Measurements from ENCODE around the gene PEMT.

The PEMT gene

DNA sequence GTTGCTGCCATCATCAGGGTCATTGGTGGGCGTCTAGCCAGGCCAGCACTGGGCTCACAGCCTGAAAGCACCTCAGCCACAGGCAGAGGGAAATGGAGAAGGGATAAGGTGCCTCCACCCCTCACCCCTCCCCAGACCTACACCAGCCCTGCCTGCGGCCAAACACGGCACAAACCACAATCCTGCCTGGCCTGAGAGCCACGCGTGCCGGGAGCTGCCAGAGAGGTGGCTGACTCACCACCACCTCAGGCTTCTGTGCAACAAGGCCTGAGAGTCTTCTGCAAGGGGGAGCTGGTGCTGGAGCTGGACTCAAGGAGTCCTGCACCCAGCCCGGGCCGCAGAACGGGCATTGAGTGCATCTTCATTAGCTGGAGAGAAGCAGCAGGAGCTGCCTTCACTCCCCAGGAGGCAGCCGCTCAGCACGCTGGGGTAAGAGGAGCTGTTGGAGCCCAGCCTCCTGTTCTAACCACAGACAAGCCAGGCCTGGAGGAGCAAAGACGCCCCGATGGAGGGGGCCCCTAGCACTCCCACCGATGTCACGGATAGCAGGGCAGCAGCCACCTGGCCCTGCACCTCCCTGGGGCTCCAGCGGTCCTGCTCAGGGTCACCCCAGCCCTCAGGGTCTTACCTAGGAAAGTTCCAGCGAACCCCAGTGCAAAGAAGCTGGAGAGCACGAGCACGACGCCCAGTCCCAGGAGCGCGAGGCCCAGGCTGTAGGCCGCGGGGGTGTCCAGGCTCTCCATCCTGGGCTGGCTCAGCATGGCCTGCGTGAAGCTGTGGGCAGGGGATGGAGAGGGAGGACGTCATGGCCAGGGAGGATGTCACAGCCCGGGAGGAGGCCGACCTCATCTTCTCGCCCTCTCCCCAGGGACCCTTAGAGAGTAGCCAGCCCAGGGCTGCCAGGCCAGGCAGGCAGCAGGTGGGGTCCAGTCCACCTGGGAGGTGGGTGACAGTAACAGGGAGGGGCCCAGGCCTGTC, 79.3 kb downstream of the PEMT start:
- no peak for DNase-seq

- DNase-seq: no peak
These were observed 80.2 kb downstream of the PEMT start for GRCh38 chr17:17511293-17511741.

DNA sequence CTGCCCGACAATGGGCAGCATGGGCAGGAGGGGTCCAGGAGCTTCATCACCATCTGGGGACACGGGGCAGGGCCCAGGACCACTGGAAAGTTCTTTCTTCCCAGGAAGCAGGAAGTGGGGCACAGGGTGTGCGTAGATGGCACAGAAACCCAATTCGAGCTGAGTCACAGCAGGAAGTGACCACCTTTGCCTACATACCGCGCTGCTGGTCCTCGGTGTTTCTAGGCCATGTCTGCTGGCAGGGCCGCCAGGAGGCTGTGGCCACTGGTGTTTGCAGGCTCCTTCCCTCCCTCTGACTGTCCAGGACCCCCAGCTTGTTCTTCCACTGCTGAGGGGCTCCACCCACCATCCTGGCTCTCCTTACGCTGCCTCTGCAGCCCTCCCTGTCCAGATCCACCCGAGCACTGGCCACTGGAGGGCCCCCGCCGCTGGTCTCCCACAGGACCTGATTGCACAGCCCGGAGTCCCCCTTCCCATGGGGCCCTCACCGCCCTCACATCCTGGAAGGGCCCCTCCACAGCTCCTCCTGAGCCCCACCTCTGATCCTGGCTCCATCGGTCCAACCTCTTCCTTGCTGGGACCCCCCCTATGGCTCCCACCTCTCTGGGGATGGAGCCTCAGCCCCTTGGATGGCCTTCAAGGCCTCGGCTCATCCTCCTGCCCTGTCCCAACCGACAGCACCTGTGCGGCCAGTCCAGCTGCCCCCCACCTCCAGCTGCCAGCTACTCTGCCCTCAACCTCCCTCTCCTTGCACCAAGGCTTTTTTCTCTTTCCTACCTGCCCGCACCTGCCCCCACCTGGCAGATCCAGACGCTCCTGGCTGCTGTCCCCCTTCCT, 80.8 kb downstream of the PEMT start:
- DNase-seq: no peak

DNA sequence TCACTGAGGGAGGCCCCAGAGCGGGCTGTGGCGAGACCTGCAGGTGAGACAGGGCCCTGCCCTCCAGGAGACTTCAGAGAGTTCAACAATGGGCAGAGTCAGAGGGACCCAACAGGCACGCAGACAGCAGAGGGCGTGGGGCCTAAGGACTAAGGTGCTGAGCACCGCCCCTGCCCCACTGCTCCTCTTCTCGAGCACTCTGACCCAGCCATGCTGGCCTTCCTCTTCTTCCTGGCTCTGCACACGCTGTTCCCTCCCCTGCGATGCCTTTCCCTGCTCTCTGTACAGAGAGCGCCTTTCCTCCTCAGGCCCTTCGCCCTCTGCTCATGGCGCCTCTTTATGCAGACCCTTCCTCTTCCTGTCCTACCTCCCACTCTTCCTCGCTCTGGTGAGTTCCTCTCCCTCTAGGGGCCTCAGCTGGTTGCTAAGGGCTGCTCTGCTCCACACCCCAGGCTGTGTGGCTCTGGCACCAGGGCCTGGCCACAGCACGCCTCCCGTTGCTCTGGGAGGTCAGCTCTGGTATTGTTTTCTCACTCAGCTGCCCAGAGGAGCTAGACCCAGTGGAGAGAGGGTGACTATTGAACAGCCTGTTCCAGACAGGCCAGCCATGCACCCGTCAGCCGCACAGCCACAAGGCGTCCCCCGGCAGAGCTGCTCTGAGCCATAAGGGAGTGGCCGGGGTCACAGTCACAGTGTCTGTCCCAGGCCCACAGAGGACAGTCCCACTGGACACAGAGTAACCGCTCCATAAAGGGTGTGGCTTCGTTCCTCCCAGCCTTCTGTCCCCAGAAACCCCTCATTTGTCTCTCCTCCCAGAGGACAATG, 81.7 kb downstream of the PEMT start:
- DNase-seq: no peak

- no peak for DNase-seq
These were observed 82.6 kb downstream of the PEMT start for GRCh38 chr17:17508646-17509591.

DNA sequence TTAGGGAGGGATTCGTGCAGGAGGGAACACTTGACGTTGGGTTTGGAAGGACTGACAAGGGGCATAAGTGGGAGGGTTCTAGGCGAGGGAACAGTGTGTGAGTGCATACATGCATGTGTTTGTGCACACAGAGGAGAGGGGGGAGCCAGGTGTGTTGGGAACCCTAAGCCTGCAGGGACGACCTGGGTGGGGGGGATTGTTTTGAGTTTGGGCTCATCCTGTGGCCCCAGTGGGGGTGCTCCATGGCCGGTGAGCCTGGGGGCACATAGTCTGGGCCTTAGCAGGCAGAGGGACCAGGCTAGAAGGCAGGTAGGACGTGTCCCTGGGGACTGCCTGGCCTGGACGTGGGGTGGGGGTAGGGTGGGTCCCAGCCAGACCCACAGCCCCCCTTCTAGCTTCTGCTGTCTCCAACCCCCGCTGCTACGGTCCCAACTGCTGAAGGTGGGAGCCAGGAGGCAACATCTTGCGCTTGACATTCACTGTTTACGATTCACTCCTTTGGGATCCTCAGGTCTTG, 83.4 kb downstream of the PEMT start:
- no peak for DNase-seq

DNA sequence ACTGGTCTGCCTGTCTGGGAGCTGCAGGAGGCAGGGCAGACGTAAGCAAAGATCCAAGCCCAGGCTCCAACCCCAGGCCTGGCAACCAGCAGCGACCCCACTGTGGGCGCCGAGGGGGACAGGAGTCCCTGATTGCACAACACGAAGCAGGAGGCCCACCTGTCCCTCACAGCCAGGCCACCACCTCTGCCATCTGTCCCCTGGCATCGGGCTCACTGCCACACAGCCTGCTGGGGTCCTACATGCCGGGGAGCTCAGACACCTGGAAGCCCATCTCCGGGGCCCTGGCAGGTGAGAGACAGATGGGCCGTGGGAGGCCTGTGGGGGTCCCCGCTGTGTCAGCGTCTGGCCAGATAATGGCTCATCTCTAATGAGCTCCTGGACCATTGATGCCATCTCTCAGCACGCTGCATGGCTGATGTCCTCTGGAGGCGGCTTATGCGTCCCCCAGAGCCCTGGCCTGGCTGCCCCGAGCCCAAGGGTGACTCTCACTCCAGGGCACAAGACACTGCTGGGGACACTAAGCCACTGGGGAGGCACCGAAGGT, 84.0 kb downstream of the PEMT start:
- no peak for DNase-seq

GRCh38 chr17:17506893-17507464, 84.5 kb downstream of the PEMT start:
- no peak for DNase-seq

DNA sequence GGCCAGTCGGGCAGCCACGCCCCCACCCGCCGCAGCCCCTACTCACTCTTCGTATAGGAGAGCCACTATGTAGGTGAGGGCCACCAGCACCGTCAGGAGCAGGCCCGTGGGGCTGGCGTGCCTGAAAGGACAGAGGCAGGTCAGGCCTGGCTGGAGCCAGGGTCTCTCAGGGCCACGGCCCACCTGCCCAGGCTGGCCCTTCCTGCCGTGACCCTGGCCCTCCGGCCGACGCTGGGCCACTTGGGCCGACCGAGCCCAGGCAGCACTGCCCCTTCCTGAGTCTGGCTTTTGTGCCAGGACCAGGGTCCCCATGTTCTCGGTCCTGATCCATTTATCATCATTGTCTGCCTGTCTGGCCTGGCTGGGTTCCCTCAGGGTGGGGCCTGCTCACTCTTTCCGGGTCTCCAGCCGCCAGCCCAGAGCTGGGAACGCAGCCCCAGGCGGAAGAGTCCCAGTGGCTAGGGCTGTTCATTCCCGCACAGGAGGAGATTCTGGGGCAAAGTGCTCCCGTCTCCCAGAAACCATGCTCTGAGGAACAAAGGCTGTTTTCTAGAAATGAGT, 85.2 kb downstream of the PEMT start:
- DNase-seq: no peak

DNA sequence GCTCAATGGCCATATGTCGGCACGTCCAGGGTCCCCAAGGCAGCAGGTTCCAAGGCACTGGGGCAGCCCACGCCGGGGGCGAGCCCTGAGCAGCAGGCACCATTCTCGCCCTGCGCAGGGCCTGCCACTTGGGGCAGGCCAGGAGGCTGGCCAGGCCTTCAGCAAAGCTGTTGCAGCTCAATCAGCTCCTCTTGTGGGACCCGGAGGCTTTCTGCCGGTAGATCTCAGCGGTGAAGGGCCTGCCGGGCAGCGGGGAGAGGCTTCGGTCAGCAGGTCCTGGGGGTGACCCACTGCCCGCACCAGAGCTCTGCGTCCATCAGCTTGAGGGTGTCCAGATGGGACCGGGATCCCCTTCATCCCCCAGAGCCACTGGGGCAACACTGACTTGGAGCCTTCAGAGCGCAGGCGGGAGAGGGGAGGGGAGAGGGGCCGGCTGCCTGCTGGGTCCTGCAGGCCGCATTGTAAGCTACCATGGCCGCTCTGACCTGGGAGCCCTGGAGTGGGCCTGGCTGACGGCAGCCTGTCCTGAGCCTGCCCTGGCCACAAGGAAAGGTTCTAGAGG, 85.8 kb downstream of the PEMT start:
- DNase-seq: no peak

DNA sequence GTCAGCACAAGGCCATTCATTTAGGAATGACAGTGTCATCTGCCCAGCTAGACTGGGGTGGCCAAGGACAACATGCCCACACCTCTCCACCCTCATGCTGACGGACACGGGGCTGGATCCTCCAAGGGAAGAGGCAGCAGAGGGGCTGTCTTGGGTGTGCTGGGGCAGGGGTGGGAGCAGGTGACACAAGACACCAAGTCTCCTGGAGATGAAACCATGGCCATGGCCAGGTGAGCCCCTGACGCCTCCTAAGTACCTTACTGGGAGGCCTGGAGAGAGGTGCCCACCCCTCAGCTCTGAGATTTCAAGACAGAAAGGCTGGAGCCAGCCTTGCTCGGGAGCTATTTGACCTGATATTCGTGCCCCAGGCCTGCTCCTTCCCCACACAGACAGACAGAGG, 86.4 kb downstream of the PEMT start:
- no peak for DNase-seq

GRCh38 chr17:17504341-17505140, 87.0 kb downstream of the PEMT start:
- DNase-seq: no peak

DNA sequence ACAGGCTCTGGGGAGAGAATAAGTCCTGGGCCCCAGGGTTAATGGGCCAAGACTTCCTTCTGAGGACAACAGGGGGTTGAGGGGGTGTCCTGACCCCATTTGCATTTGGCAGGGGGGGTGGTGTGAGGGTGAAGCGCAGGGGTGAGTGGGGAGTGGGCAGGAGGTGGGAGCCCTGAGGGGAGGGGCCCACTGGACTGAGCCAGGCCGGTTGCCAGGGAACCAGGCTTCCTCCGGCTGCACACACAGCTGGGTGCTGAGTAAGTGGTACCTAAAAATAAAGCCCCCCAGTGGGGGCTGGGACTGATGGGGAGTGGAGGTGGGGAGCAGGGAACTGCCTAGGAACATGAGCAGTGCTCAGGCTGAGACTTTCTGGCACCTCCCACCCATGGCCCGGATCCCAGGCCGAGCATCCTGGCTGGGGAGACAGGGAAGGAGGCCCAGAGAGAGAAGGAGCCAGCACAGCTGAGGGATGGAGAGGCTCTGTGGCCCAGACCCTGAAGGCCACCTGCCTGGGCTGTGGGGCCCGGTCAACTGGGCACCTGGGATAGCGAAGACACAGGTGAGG, 87.9 kb downstream of the PEMT start:
- no peak for DNase-seq

DNA sequence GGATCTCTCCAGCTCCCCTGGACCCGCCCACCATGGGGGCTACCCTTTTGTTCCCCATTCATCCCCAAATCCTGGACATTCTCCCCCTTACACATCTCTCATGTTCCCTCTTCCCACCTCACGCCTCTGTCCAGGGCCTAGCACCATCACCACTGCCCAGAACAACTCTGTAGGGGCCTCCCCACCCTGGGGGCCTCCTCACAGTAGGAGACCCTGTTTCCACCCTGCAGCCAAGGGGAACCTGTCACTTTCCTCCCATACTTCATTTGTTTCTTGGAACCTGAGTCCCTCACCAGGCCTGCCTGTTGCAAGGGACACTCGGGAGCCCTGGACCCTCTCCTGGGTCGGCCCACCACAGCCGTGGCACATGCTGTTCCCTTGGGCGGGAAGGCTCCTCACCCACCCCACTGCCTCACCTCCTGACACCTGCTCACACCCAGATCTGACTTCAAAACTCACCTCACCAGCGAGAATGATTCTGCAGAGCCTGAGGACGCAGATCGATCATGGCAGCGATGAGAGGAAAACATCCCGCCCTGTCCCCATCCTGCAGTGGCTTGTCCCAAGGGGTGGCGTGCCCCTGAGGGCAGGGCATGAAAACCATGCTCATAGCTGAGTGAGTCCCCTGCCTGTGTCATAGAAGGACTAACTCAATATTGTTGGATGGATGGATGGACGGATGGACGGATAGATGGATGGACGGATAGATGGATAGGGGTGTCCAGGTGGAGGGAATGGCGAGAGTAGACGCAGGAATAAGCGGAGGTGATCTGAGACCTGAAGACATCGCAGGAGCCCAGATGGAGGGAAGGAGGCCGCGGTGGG, 88.6 kb downstream of the PEMT start:
- no peak for DNase-seq

- no peak for DNase-seq
These were observed 90.4 kb downstream of the PEMT start for GRCh38 chr17:17500999-17501605.

DNA sequence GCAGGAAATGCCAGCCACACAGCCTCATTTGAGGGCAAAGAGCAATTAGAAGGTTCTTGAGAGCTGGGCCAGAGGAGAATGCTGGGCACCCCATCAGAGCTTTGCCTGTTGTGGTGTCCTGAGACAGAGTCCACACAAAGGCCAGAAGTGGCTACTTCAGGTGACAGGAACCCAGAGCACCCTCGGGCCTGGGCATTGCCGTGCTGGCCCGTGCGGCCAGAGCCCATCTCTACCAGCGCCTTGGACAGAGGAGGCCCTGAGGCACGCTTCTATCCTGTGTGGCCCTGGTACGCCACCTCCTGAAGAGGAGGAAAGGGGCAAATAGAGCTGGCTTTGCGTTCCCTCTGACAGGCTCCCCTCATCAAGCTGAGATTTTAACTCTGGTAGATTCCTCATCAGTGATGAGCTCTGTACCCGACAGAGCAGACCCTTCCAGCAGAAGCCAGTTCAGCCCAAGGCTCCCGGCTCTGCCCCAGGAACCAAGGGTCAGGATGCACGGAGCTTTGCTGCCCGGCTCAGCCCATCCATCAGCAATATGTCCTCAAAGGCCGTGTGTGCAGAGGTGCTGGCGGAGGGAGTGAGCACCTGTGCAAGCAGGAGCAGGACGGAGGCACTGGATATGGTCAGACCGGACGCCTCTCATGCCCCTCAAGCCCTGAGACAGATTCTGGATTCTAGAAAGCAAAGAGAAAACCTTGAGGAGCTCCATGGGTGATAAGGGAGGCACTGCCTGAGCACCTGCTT, 91.9 kb downstream of the PEMT start:
- no peak for DNase-seq
